Activated CD4-positive, alpha-beta T cell treated with anti-CD3 and anti-CD28 coated beads, Interleukin-2, amount 50 U/mL, for 24 hours (primary cell): ENCODE data around the gene B3GALT6.

Source experiments
- DNase-seq, 2 donors: peaks; one replicate each; pipeline ENCODE4 v3.0.0-alpha.2; 2020; ENCODE audit warnings: low read depth in 1 of 2, low spot score in 1 of 2

B3GALT6 gene

GRCh38 chr1:1259951-1260600, 28.0 kb downstream of the B3GALT6 start:
- DNase-seq = no peak

- no peak for DNase-seq
Observed at GRCh38 chr1:1260843-1261560, 29.0 kb downstream of the B3GALT6 start.

- no peak for DNase-seq
Observed at GRCh38 chr1:1262071-1262470, 30.0 kb downstream of the B3GALT6 start.

GRCh38 chr1:1262758-1263157, 30.7 kb downstream of the B3GALT6 start:
- no peak for DNase-seq

GRCh38 chr1:1264026-1264425, 32.0 kb downstream of the B3GALT6 start:
- DNase-seq = no peak

- DNase-seq = no peak
Observed at GRCh38 chr1:1264868-1265272, 32.8 kb downstream of the B3GALT6 start.

- no peak for DNase-seq
Observed at GRCh38 chr1:1267488-1268283, 35.6 kb downstream of the B3GALT6 start.

GRCh38 chr1:1268284-1268682, 36.2 kb downstream of the B3GALT6 start:
- no peak for DNase-seq

GRCh38 chr1:1270813-1271212, 38.8 kb downstream of the B3GALT6 start:
- DNase-seq = no peak

- DNase-seq = no peak
Observed at GRCh38 chr1:1272341-1273208, 40.5 kb downstream of the B3GALT6 start.

GRCh38 chr1:1273209-1273511, 41.1 kb downstream of the B3GALT6 start:
- no peak for DNase-seq

GRCh38 chr1:1273512-1274298, 41.7 kb downstream of the B3GALT6 start, which contains the start of gene UBE2J2:
Gene UBE2J2 (minus strand): TSS chr1:1273854. CDS start chr1:1267992, 5,862 bp downstream.
- peak; percentile 84 to 92 for DNase-seq

- no peak for DNase-seq
Observed at GRCh38 chr1:1274299-1274930, 42.4 kb downstream of the B3GALT6 start.

- DNase-seq = no peak
Observed at GRCh38 chr1:1274931-1275431, 42.9 kb downstream of the B3GALT6 start.

- DNase-seq = no peak
Observed at GRCh38 chr1:1275836-1276235, 43.8 kb downstream of the B3GALT6 start.

- no peak for DNase-seq
Observed at GRCh38 chr1:1278620-1279019, 46.6 kb downstream of the B3GALT6 start.

- DNase-seq = no peak
Observed at GRCh38 chr1:1279028-1279427, 47.0 kb downstream of the B3GALT6 start.

- no peak for DNase-seq
Observed at GRCh38 chr1:1280782-1281481, 48.9 kb downstream of the B3GALT6 start.
